A172 (cell line): ENCODE measurements around the gene MYO6. TPM values are rescaled to one million over a fixed set of nuclear protein-coding genes. Genes with fewer than 3 reads are reported as not detected.

Experiments used
- DNase-seq: peaks from one replicate; pipeline ENCODE4 v3.0.0-alpha.2; 2015; ENCODE audit warnings: low spot score
- total RNA-seq: library from RNA; depleted of rRNA; stranded (reverse); fragments of >200 nt; shearing (Covaris generic); gene quantifications from 2 replicates; pipeline ENCODE4 v1.2.3, GENCODE V29; 2014

MYO6 gene
- total RNA-seq, 1 experiment from 2014 or later: 9.4 TPM

GRCh38 chr6:75827163-75827562 is 78.1 kb downstream of the MYO6 start:
- no peak for DNase-seq

- DNase-seq: peak; percentile 21
These were observed 82.2 kb downstream of the MYO6 start for GRCh38 chr6:75830959-75831885.

GRCh38 chr6:75834447-75834846 is 85.4 kb downstream of the MYO6 start:
- DNase-seq: no peak

- DNase-seq: no peak
These were observed 93.2 kb downstream of the MYO6 start for GRCh38 chr6:75842191-75842590.

- no peak for DNase-seq
These were observed 93.7 kb downstream of the MYO6 start for GRCh38 chr6:75842732-75843131.

- DNase-seq: no peak
These were observed 94.4 kb downstream of the MYO6 start for GRCh38 chr6:75843396-75843795.

GRCh38 chr6:75848274-75848673 is 99.2 kb downstream of the MYO6 start:
- DNase-seq: no peak

GRCh38 chr6:75849329-75850025 is 100.4 kb downstream of the MYO6 start:
- peak; percentile 3 for DNase-seq

GRCh38 chr6:75850026-75850833 is 101.2 kb downstream of the MYO6 start:
- peak; percentile 16 for DNase-seq

GRCh38 chr6:75852721-75853120 is 103.7 kb downstream of the MYO6 start:
- DNase-seq: peak; percentile 4

GRCh38 chr6:75853806-75854205 is 104.8 kb downstream of the MYO6 start:
- no peak for DNase-seq

- peak; percentile 49 for DNase-seq
These were observed 106.0 kb downstream of the MYO6 start for GRCh38 chr6:75855052-75855451.

GRCh38 chr6:75856902-75857301 is 107.9 kb downstream of the MYO6 start:
- DNase-seq: no peak

- no peak for DNase-seq
These were observed 114.0 kb downstream of the MYO6 start for GRCh38 chr6:75863001-75863400.

- no peak for DNase-seq
These were observed 114.7 kb downstream of the MYO6 start for GRCh38 chr6:75863784-75864183.

GRCh38 chr6:75864446-75864845 is 115.4 kb downstream of the MYO6 start:
- DNase-seq: no peak

- no peak for DNase-seq
These were observed 121.3 kb downstream of the MYO6 start for GRCh38 chr6:75870389-75870788.

GRCh38 chr6:75874224-75874623 is 125.2 kb downstream of the MYO6 start:
- DNase-seq: no peak

- no peak for DNase-seq
These were observed 127.1 kb downstream of the MYO6 start for GRCh38 chr6:75876152-75876551.

- DNase-seq: no peak
These were observed 131.3 kb downstream of the MYO6 start for GRCh38 chr6:75880305-75880704.

GRCh38 chr6:75882734-75883133 is 133.7 kb downstream of the MYO6 start:
- peak; percentile 15 for DNase-seq

- no peak for DNase-seq
These were observed 135.8 kb downstream of the MYO6 start for GRCh38 chr6:75884822-75885221.
